H1 (cell line): ENCODE results near the gene MLANA. TPM values are rescaled to one million over a fixed set of nuclear protein-coding genes. Genes with fewer than 3 reads are reported as not detected.

Experiments
- CTCF ChIA-PET: fragments of 300-600 bp; sonication (Branson Sonifier 250); formaldehyde crosslinking; loops from one replicate; lab custom pipeline; 2021; ENCODE audit not compliant: partially characterized antibody; lab: Charles Lee
- POLR2A ChIA-PET: fragments of 300-600 bp; sonication (Branson Sonifier 250); formaldehyde crosslinking; loops from one replicate; lab custom pipeline; 2021; ENCODE audit warnings: inconsistent platforms; ENCODE audit not compliant: partially characterized antibody; lab: Charles Lee
- DNase-seq, 2 experiments: peaks; one replicate each; pipeline versions ENCODE4 v3.0.0 to v3.0.0-alpha.2; 2010 to 2022; ENCODE audit warnings: low spot score in 2 of 2, low read depth in 1 of 2, mixed read lengths in 1 of 2
- FAIRE-seq: peaks from 2 replicates; lab custom pipeline; 2011; peaks lifted over from hg19 to GRCh38; lab: Jason Lieb, UNC
- H2AFZ ChIP-seq: 2 replicates; pipeline ENCODE4 v1.8.1; 2012; ENCODE audit warnings: low read length, inconsistent platforms
- H2AK5ac ChIP-seq: 2 replicates; pipeline ENCODE4 v1.6.1; 2013; ENCODE audit warnings: low read depth, low read length
- H2BK120ac ChIP-seq: replicated peaks from 2 replicates; pipeline ENCODE3; 2013; ENCODE audit warnings: low read depth, low read length, inconsistent platforms
- H2BK12ac ChIP-seq: 2 replicates; pipeline ENCODE4 v1.6.1; 2013; ENCODE audit warnings: low read depth, low read length
- H2BK15ac ChIP-seq: 2 replicates; pipeline ENCODE4 v1.6.1; 2013; ENCODE audit warnings: low read length
- H2BK20ac ChIP-seq: 2 replicates; pipeline ENCODE4 v1.6.1; 2013; ENCODE audit warnings: low read length
- H2BK5ac ChIP-seq: 2 replicates; pipeline ENCODE4 v1.6.1; 2013; ENCODE audit warnings: low read depth, low read length
- H3K14ac ChIP-seq: 2 replicates; pipeline ENCODE4 v1.6.1; 2013; ENCODE audit warnings: inconsistent platforms; ENCODE audit not compliant: insufficient read length
- H3K18ac ChIP-seq: 2 replicates; pipeline ENCODE4 v1.6.1; 2013; ENCODE audit warnings: low read length; ENCODE audit errors: extremely low read depth
- H3K23ac ChIP-seq: 2 replicates; pipeline ENCODE4 v1.6.1; 2013; ENCODE audit warnings: inconsistent platforms; ENCODE audit not compliant: insufficient read length
- H3K23me2 ChIP-seq: 2 replicates; pipeline ENCODE4 v1.6.1; 2013; ENCODE audit warnings: low read depth, low read length
- H3K27ac ChIP-seq: 2 replicates; pipeline ENCODE4 v1.6.1; 2011; ENCODE audit warnings: low read depth, low read length, inconsistent platforms
- H3K27me3 ChIP-seq, 4 experiments: replicated peaks in 1 of 4; 1 replicate in 1 of 4; 2 replicates in 3 of 4; pipeline versions ENCODE4 v1.6.1 to v1.8.1; 2011 to 2013; ENCODE audit warnings: low read length in 3 of 4, mild to moderate bottlenecking in 3 of 4, inconsistent platforms in 2 of 4, mixed read lengths in 2 of 4, moderate library complexity in 1 of 4; ENCODE audit not compliant: control insufficient read depth in 3 of 4, insufficient read depth in 3 of 4; ENCODE audit errors: extremely low read depth in 1 of 4
- H3K36me3 ChIP-seq, 4 experiments: 2 replicates each; pipeline versions ENCODE4 v1.6.1 to v1.8.1; 2011 to 2013; ENCODE audit warnings: mild to moderate bottlenecking in 4 of 4, low read length in 3 of 4, moderate library complexity in 2 of 4, control low read depth in 1 of 4, inconsistent platforms in 1 of 4; ENCODE audit not compliant: insufficient read depth in 4 of 4, control insufficient read depth in 2 of 4
- H3K4ac ChIP-seq: replicated peaks from 2 replicates; pipeline ENCODE3; 2013; ENCODE audit warnings: low read length, low read depth, mixed read lengths, inconsistent platforms; ENCODE audit not compliant: insufficient read length
- H3K4me1 ChIP-seq, 4 experiments: replicated peaks in 1 of 4; 1 replicate in 1 of 4; 2 replicates in 3 of 4; pipeline versions ENCODE4 v1.6.1 to v1.8.1; 2011 to 2013; ENCODE audit warnings: low read length in 3 of 4, inconsistent platforms in 2 of 4, mixed read lengths in 1 of 4; ENCODE audit not compliant: insufficient read depth in 4 of 4, control insufficient read depth in 3 of 4
- H3K4me2 ChIP-seq, 2 experiments: 2 replicates each; pipeline versions ENCODE4 v1.6.1 to v1.8.1; 2011 to 2013; ENCODE audit warnings: low read depth in 2 of 2, low read length in 2 of 2, control low read depth in 1 of 2, inconsistent platforms in 1 of 2, mild to moderate bottlenecking in 1 of 2; ENCODE audit not compliant: insufficient read depth in 1 of 2
- H3K4me3 ChIP-seq, 4 experiments: fragments of 200-600, 300-600 bp in 1 of 4; sonication (generic), shearing (Covaris generic), sonication (Bioruptor Twin) in 1 of 4; 2 replicates each; pipeline versions ENCODE4 v1.5.1 to v1.8.1; 2011 to 2016; ENCODE audit warnings: low read length in 4 of 4, low read depth in 3 of 4, control low read depth in 2 of 4, inconsistent platforms in 2 of 4, mild to moderate bottlenecking in 2 of 4, mixed read lengths in 1 of 4, moderate library complexity in 1 of 4; ENCODE audit not compliant: insufficient read depth in 2 of 4; ENCODE audit errors: extremely low read depth in 1 of 4
- H3K56ac ChIP-seq: replicated peaks from 2 replicates; pipeline ENCODE3; 2013; ENCODE audit warnings: low read depth, mild to moderate bottlenecking, mixed read lengths, low read length, inconsistent platforms; ENCODE audit not compliant: insufficient read length
- H3K79me1 ChIP-seq: 2 replicates; pipeline ENCODE4 v1.6.1; 2013; ENCODE audit warnings: low read depth, low read length, control low read depth
- H3K79me2 ChIP-seq, 2 experiments: 2 replicates each; pipeline versions ENCODE4 v1.6.1 to v1.8.1; 2012 to 2013; ENCODE audit warnings: low read length in 2 of 2, mild to moderate bottlenecking in 2 of 2, inconsistent platforms in 1 of 2; ENCODE audit not compliant: insufficient read depth in 2 of 2, control insufficient read depth in 1 of 2
- H3K9ac ChIP-seq, 4 experiments: replicated peaks in 1 of 4; 1 replicate in 1 of 4; 2 replicates in 3 of 4; pipeline versions ENCODE4 v1.6.1 to v1.8.1; 2011 to 2013; ENCODE audit warnings: low read depth in 3 of 4, low read length in 3 of 4, control low read depth in 2 of 4, mild to moderate bottlenecking in 2 of 4, moderate library complexity in 2 of 4, inconsistent platforms in 1 of 4; ENCODE audit errors: extremely low read depth in 1 of 4
- H3K9me3 ChIP-seq, 2 experiments: 2 replicates each; pipeline versions ENCODE4 v1.6.1 to v1.8.1; 2012 to 2013; ENCODE audit warnings: mild to moderate bottlenecking in 2 of 2, moderate library complexity in 2 of 2, control low read depth in 1 of 2, inconsistent platforms in 1 of 2, low read depth in 1 of 2, low read length in 1 of 2, mixed read lengths in 1 of 2; ENCODE audit not compliant: insufficient read depth in 2 of 2
- H4K20me1 ChIP-seq, 2 experiments: replicated peaks in 1 of 2; 2 replicates each; pipeline versions ENCODE3 to v1.8.1; 2011 to 2013; ENCODE audit warnings: inconsistent platforms in 2 of 2, low read length in 2 of 2, mild to moderate bottlenecking in 1 of 2; ENCODE audit not compliant: insufficient read depth in 2 of 2, control insufficient read depth in 1 of 2
- H4K5ac ChIP-seq: 2 replicates; pipeline ENCODE4 v1.6.1; 2013; ENCODE audit warnings: low read length, low read depth, mixed read lengths, inconsistent platforms; ENCODE audit not compliant: insufficient read length
- H4K8ac ChIP-seq: 2 replicates; pipeline ENCODE4 v1.8.0; 2013; ENCODE audit warnings: mild to moderate bottlenecking, moderate library complexity, low read length, inconsistent platforms; ENCODE audit not compliant: insufficient read depth; ENCODE audit errors: extremely low read depth
- H4K91ac ChIP-seq: replicated peaks from 2 replicates; pipeline ENCODE3; 2013; ENCODE audit warnings: low read length, mixed read lengths, inconsistent platforms; ENCODE audit not compliant: insufficient read length
- CHD1 ChIP-seq: IDR thresholded peaks from 2 replicates; pipeline ENCODE4 v1.6.1; 2012; ENCODE audit warnings: low read depth, low read length, improper control_type of control experiment
- GABPA ChIP-seq: IDR thresholded peaks from 2 replicates; pipeline ENCODE4 v1.6.1; 2011; ENCODE audit warnings: mild to moderate bottlenecking, low read length, moderate library complexity, borderline replicate concordance; ENCODE audit not compliant: insufficient read depth
- NRF1 ChIP-seq: IDR thresholded peaks from 2 replicates; pipeline ENCODE4 v1.6.1; 2011; ENCODE audit warnings: mild to moderate bottlenecking, low read depth, low read length, improper control_type of control experiment
- RAD21 ChIP-seq, 2 experiments: IDR thresholded peaks in 1 of 2; conservative IDR thresholded peaks in 1 of 2; 2 replicates each; pipeline ENCODE4 v1.6.1; 2011; ENCODE audit warnings: low read depth in 2 of 2, low read length in 2 of 2, improper control_type of control experiment in 1 of 2, inconsistent platforms in 1 of 2, mild to moderate bottlenecking in 1 of 2, moderate library complexity in 1 of 2
- RFX5 ChIP-seq: IDR thresholded peaks from 2 replicates; pipeline ENCODE4 v1.6.1; 2011; ENCODE audit warnings: low read depth, low read length, improper control_type of control experiment, borderline replicate concordance
- SIX5 ChIP-seq: IDR thresholded peaks from 2 replicates; pipeline ENCODE4 v1.6.1; 2011; ENCODE audit warnings: mild to moderate bottlenecking, low read depth, low read length
- ZNF274 ChIP-seq: IDR thresholded peaks from 2 replicates; pipeline ENCODE4 v1.7.0; 2012; ENCODE audit warnings: low read length, borderline replicate concordance; ENCODE audit errors: extremely low read depth
- WGBS, 2 experiments: shearing (Covaris generic) in 1 of 2; methylation state at CpG; one replicate each; pipeline versions ENCODE4 v1.1.6 to v1.1.7; 2013 to 2015; ENCODE audit warnings: low lambda C conversion rate in 2 of 2, mixed read lengths in 2 of 2, inconsistent platforms in 1 of 2, low coverage in 1 of 2, missing lambda C conversion rate in 1 of 2; ENCODE audit not compliant: insufficient replicate concordance in 2 of 2, insufficient coverage in 1 of 2, insufficient read length in 1 of 2; ENCODE audit errors: extremely low coverage in 1 of 2, missing lambda C conversion rate in 1 of 2; 5-methylcytosine and 5-hydroxymethylcytosine counted together
- polyA plus RNA-seq, 7 experiments: library from polyadenylated mRNA; depleted of rRNA in 3 of 7; stranded (reverse) in 5 of 7; unstranded in 2 of 7; fragments of >200 nt in 5 of 7; fragments of 200-250 nt in 2 of 7; gene quantifications; 1 replicate in 5 of 7; 2 replicates in 1 of 7; 4 replicates in 1 of 7; pipeline versions ENCODE4 v1.2.1 to v1.2.3, GENCODE V29; 2011 to 2013; ENCODE audit warnings: missing spikeins in 2 of 7, mixed read lengths in 2 of 7
- total RNA-seq: library from RNA; stranded (reverse); fragmentation: NEBNext Ultra II Directional; extraction: Animal tissue kit (Norgen Biotek cat#: 25700); gene quantifications from 2 replicates; pipeline ENCODE4 v1.2.1, GENCODE V29; 2021
- TF ChIP-seq, protein P1 (sequence below): IDR thresholded peaks from 2 replicates; pipeline ENCODE4 v1.6.1; 2012; ENCODE audit warnings: inconsistent platforms

Gene MLANA
- total and polyA plus RNA-seq, 2 of the 8 experiments (the other 6 are each of a cell fraction or from before 2014, with no cell fraction given) = not detected

- H2BK120ac ChIP-seq = no peak overlapping the region
- no peak overlapping the region for H4K91ac ChIP-seq
- H3K56ac ChIP-seq = no peak overlapping the region
- no peak overlapping the region for H2BK20ac ChIP-seq
- H3K36me3 ChIP-seq = no peaks in the 10 kb centered on the region
- ChIA-PET CTCF (interaction anchor here (1.2 to 1.5 kb wide), 3 partner anchors 14 to 47 kb away, joined by 3 to 4 read pairs (median 3); partner anchors contain the start of gene ERMP1), POLR2A (no interaction called here)
- H3K27ac ChIP-seq = no peak overlapping the region
- H3K14ac ChIP-seq = no peak overlapping the region
- WGBS, 2 experiments = 100% methylated on average over 1 of the region's 1 CpG; no CpG with 5 or more reads in 1 of the 2 experiments
- H3K4me1 ChIP-seq = peaks cover 0 to 2% (median 0%) of the 10 kb centered on the region in 4 experiments; a peak in 1 of 7 replicates
- H3K9ac ChIP-seq = no peak overlapping the region
- H3K23ac ChIP-seq = no peak overlapping the region
- H3K18ac ChIP-seq = no peak overlapping the region
- H2BK15ac ChIP-seq = no peak overlapping the region
- no peak overlapping the region for H4K8ac ChIP-seq
- H2AK5ac ChIP-seq = no peak overlapping the region
- H3K79me1 ChIP-seq = no peaks in the 10 kb centered on the region
- no peak overlapping the region for H4K5ac ChIP-seq
- DNase-seq = no peak
- no peak overlapping the region for H2AFZ ChIP-seq
- H2BK5ac ChIP-seq = no peak overlapping the region
- 0 out of 4 replicates have a peak, but pooled peaks cover 0 to 3% of the 10 kb centered on the region in 2 experiments for H3K9me3 ChIP-seq
- H3K4me2 ChIP-seq = no peak overlapping the region
- no peak overlapping the region for H3K4me3 ChIP-seq
- no peak overlapping the region for H3K4ac ChIP-seq
- no peak overlapping the region for H2BK12ac ChIP-seq
- H3K27me3 ChIP-seq = no peaks in the 10 kb centered on the region
- FAIRE-seq = no peak
- H3K23me2 ChIP-seq = no peaks in the 10 kb centered on the region
- no peaks in the 10 kb centered on the region for H4K20me1 ChIP-seq
- TF ChIP-seq, protein P1, sequence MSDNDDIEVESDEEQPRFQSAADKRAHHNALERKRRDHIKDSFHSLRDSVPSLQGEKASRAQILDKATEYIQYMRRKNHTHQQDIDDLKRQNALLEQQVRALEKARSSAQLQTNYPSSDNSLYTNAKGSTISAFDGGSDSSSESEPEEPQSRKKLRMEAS = no peak
- TF ChIP-seq RAD21 (IDR thresholded peaks at IDR 0.05 in 1 of 2, conservative IDR thresholded peaks at IDR 0.05 in 1 of 2; ENCODE audit: low read depth in 2 of 2, low read length in 2 of 2) = no peak
- no peak for TF ChIP-seq ZNF274
- no peak for TF ChIP-seq CHD1
- no peak for TF ChIP-seq NRF1
- TF ChIP-seq SIX5 = no peak
- TF ChIP-seq RFX5 = no peak
- TF ChIP-seq GABPA = no peak
- H3K79me2 ChIP-seq = no peaks in the 10 kb centered on the region
Observed at GRCh38 chr9:5846096-5846495, 44.6 kb upstream of the MLANA start.
